ENCODE results near the gene OR10H1.
A peak's percentile ranks its signal among the peaks of the same experiment; 100 is the strongest.
"Not testable (repeated sequence)": the region's sequence is repeated elsewhere in the genome, so short reads cannot be mapped to it uniquely, and the experiment has no call there.

The OR10H1 gene

GRCh38 chr19:15850385-15850784 lies 34.9 kb upstream of the OR10H1 start:
- no peaks in the 10 kb centered on the region for H3K27me3 ChIP-seq (ENCODE audit: insufficient read depth, poor library complexity, severe bottlenecking)
- DNase-seq (ENCODE audit: low read depth in 1 of 2, low spot score in 1 of 2), result no peak
- H3K4me3 ChIP-seq (replicated peaks; ENCODE audit: insufficient read depth, low read length), result no peak overlapping the region
- no peak overlapping the region for H3K27ac ChIP-seq (replicated peaks)
- no peak for TF ChIP-seq REST (IDR thresholded peaks at IDR 0.05; ENCODE audit: insufficient replicate concordance, low read depth)

GRCh38 chr19:15846923-15847322 lies 31.5 kb upstream of the OR10H1 start:
- H3K27ac ChIP-seq (replicated peaks), result no peak overlapping the region
- no peak overlapping the region for H3K4me3 ChIP-seq (replicated peaks; ENCODE audit: insufficient read depth, low read length)
- H3K27me3 ChIP-seq (ENCODE audit: insufficient read depth, poor library complexity, severe bottlenecking), result no peaks in the 10 kb centered on the region
- no peak for TF ChIP-seq GABPA (IDR thresholded peaks at IDR 0.05; ENCODE audit: low read depth)
- no peak for TF ChIP-seq CTCF (IDR thresholded peaks at IDR 0.05; ENCODE audit: insufficient read depth, low read length)
- TF ChIP-seq REST (IDR thresholded peaks at IDR 0.05; ENCODE audit: insufficient replicate concordance, low read depth), result no peak
- TF ChIP-seq SPI1 (IDR thresholded peaks at IDR 0.05; ENCODE audit: borderline replicate concordance, low read depth), result no peak
- TF ChIP-seq POLR2AphosphoS5 (IDR thresholded peaks at IDR 0.05; ENCODE audit: low read depth), result no peak
- no peak for DNase-seq (ENCODE audit: low read depth in 1 of 2, low spot score in 1 of 2)

- H3K27ac ChIP-seq (replicated peaks); H3K27me3 ChIP-seq (ENCODE audit: insufficient read depth, poor library complexity, severe bottlenecking); H3K4me3 ChIP-seq (replicated peaks; ENCODE audit: insufficient read depth, low read length): not testable (repeated sequence)
- DNase-seq (ENCODE audit: low read depth in 1 of 2, low spot score in 1 of 2), result peak in 1 of 2 experiments; percentile 5
These were observed 28.4 kb upstream of the OR10H1 start for GRCh38 chr19:15843894-15844222.

- no peaks in the 10 kb centered on the region for H3K27me3 ChIP-seq (ENCODE audit: insufficient read depth, poor library complexity, severe bottlenecking)
- no peak overlapping the region for H3K4me3 ChIP-seq (replicated peaks; ENCODE audit: insufficient read depth, low read length)
- no peak for DNase-seq (ENCODE audit: low read depth in 1 of 2, low spot score in 1 of 2)
- TF ChIP-seq CTCF (IDR thresholded peaks at IDR 0.05; ENCODE audit: insufficient read depth, low read length) (no peak), GABPA (IDR thresholded peaks at IDR 0.05; ENCODE audit: low read depth) (no peak), POLR2AphosphoS5 (IDR thresholded peaks at IDR 0.05; ENCODE audit: low read depth) (no peak), SPI1 (IDR thresholded peaks at IDR 0.05; ENCODE audit: borderline replicate concordance, low read depth) (no peak), REST (IDR thresholded peaks at IDR 0.05; ENCODE audit: insufficient replicate concordance, low read depth) (no peak)
- H3K27ac ChIP-seq (replicated peaks), result no peak overlapping the region; the same call in 1 of the 2 replicates
These were observed 27.9 kb upstream of the OR10H1 start for GRCh38 chr19:15843203-15843893.

All from HL-60 (cell line).